Parathyroid adenoma (tissue), 2 donors: ENCODE results near the gene SKI.

Experiments used
- H2AFZ ChIP-seq: fragments of 300-600 bp; sonication (generic); one replicate; pipeline ENCODE4 v1.7.0; 2017; ENCODE audit warnings: antibody characterized with exemption, mild to moderate bottlenecking
- H3K27ac ChIP-seq: fragments of 300-600 bp; sonication (generic); one replicate; pipeline ENCODE4 v1.7.0; 2017
- H3K27me3 ChIP-seq: fragments of 300-600 bp; sonication (generic); one replicate; pipeline ENCODE4 v1.7.0; 2017; ENCODE audit warnings: low read length; ENCODE audit not compliant: control insufficient read depth, insufficient read depth
- H3K36me3 ChIP-seq: fragments of 300-600 bp; sonication (generic); one replicate; pipeline ENCODE4 v1.7.0; 2017; ENCODE audit warnings: low read length; ENCODE audit not compliant: control insufficient read depth, insufficient read depth
- H3K4me1 ChIP-seq: fragments of 300-600 bp; sonication (generic); one replicate; pipeline ENCODE4 v1.7.0; 2017; ENCODE audit warnings: control low read depth
- H3K4me2 ChIP-seq: fragments of 300-600 bp; sonication (generic); one replicate; pipeline ENCODE4 v1.7.0; 2017; ENCODE audit warnings: low read length
- H3K4me3 ChIP-seq: fragments of 300-600 bp; sonication (generic); one replicate; pipeline ENCODE4 v1.7.0; 2017; ENCODE audit warnings: low read depth, low read length
- H3K79me2 ChIP-seq: fragments of 300-600 bp; sonication (generic); one replicate; pipeline ENCODE4 v1.7.0; 2017; ENCODE audit warnings: control low read depth
- H3K9ac ChIP-seq: fragments of 300-600 bp; sonication (generic); one replicate; pipeline ENCODE4 v1.7.0; 2017; ENCODE audit warnings: mild to moderate bottlenecking
- H3K9me3 ChIP-seq: fragments of 300-600 bp; sonication (generic); one replicate; pipeline ENCODE4 v1.7.0; 2017; ENCODE audit warnings: low read length; ENCODE audit not compliant: control insufficient read depth
- TF ChIP-seq, protein P1 (sequence below): fragments of 300-600 bp; sonication (generic); IDR thresholded peaks from one replicate; pipeline ENCODE4 v1.7.0; 2017; ENCODE audit warnings: antibody characterized with exemption, mild to moderate bottlenecking
- donor health status: primary hyperparathyroidism.

SKI gene

DNA sequence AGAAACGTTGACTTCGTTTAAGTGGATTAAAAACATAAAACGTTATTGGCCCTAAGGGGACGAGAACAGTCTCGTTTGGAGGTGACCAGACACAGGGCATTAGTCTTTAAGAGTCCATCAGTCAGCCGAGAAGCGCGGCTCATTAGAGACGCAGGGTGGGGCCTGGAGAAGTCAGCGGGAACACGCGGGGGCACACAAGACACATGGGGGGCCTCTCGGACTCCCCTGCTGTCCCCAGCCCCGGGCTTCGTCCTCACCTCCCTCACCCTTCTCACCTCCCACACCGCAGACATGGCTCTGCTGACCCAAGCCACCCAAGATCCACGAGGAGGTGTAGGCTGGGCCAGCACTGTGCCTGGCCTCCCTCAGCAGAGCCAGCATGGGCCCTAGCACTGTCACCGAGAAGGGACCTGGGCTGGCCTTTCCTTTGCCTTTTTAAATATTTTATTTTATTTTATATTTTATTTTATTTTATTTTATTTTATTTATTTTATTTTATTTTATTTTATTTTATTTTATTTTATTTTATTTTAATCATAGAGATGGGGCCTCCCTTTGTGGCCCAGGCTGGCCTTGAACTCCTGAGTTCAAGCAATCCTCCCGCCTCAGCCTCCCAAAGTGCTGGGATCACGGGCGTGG is 114.4 kb downstream of the SKI start:
- H3K4me3 ChIP-seq, result no peak overlapping the region
- no peaks in the 10 kb centered on the region for H3K36me3 ChIP-seq
- no peak overlapping the region for H3K4me2 ChIP-seq
- H3K9me3 ChIP-seq, result no peaks in the 10 kb centered on the region
- H3K4me1 ChIP-seq, result no peaks in the 10 kb centered on the region
- TF ChIP-seq, protein P1, sequence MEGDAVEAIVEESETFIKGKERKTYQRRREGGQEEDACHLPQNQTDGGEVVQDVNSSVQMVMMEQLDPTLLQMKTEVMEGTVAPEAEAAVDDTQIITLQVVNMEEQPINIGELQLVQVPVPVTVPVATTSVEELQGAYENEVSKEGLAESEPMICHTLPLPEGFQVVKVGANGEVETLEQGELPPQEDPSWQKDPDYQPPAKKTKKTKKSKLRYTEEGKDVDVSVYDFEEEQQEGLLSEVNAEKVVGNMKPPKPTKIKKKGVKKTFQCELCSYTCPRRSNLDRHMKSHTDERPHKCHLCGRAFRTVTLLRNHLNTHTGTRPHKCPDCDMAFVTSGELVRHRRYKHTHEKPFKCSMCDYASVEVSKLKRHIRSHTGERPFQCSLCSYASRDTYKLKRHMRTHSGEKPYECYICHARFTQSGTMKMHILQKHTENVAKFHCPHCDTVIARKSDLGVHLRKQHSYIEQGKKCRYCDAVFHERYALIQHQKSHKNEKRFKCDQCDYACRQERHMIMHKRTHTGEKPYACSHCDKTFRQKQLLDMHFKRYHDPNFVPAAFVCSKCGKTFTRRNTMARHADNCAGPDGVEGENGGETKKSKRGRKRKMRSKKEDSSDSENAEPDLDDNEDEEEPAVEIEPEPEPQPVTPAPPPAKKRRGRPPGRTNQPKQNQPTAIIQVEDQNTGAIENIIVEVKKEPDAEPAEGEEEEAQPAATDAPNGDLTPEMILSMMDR, result no peak
- H3K79me2 ChIP-seq, result no peaks in the 10 kb centered on the region
- H3K27ac ChIP-seq, result no peak overlapping the region
- H2AFZ ChIP-seq, result no peak overlapping the region
- H3K9ac ChIP-seq, result no peak overlapping the region
- H3K27me3 ChIP-seq, result no peaks in the 10 kb centered on the region

- Histone ChIP-seq H3K36me3 (no peaks in the 10 kb centered on the region), H3K4me3 (no peak overlapping the region), H2AFZ (no peak overlapping the region), H3K9me3 (no peaks in the 10 kb centered on the region), H3K9ac (no peak overlapping the region), H3K4me2 (no peak overlapping the region), H3K79me2 (no peaks in the 10 kb centered on the region), H3K27me3 (no peaks in the 10 kb centered on the region), H3K27ac (no peak overlapping the region), H3K4me1 (no peaks in the 10 kb centered on the region)
- TF ChIP-seq, protein P1, result no peak
Observed at GRCh38 chr1:2343023-2343935, 115.2 kb downstream of the SKI start.

DNA sequence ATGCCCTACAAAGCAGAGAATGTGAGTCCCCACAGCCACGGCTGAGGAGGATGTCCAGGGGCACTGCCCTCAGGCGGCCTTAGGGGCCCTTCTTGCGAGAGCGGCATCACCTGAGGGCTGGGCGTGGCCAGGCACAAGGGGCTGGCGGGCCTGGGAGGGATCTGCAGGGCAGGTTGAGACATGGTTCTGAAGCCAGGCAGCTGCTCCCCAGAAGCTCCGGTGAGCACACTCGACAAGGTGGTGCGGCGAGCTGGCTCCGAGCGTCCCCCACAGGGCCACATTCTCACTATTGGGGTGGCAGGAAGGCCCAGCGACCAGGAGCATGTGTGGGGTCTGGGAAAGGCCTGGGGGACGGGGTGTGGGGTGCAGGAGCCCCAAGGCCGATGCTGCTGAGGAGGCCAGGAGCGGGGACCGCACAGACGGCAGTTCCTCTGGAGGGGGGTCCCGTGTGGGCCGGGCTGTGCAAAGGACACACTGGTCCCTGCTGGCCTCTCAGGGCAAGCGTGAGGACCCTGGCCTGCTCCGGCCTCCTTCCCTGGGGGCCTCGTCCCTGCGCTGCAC is 116.1 kb downstream of the SKI start:
- no peak overlapping the region for H2AFZ ChIP-seq
- H3K9ac ChIP-seq, result no peak overlapping the region
- no peaks in the 10 kb centered on the region for H3K9me3 ChIP-seq
- TF ChIP-seq, protein P1, result no peak
- H3K27ac ChIP-seq, result no peak overlapping the region
- no peaks in the 10 kb centered on the region for H3K27me3 ChIP-seq
- H3K79me2 ChIP-seq, result no peaks in the 10 kb centered on the region
- H3K4me3 ChIP-seq, result no peak overlapping the region
- no peak overlapping the region for H3K4me2 ChIP-seq
- no peaks in the 10 kb centered on the region for H3K36me3 ChIP-seq
- no peaks in the 10 kb centered on the region for H3K4me1 ChIP-seq

DNA sequence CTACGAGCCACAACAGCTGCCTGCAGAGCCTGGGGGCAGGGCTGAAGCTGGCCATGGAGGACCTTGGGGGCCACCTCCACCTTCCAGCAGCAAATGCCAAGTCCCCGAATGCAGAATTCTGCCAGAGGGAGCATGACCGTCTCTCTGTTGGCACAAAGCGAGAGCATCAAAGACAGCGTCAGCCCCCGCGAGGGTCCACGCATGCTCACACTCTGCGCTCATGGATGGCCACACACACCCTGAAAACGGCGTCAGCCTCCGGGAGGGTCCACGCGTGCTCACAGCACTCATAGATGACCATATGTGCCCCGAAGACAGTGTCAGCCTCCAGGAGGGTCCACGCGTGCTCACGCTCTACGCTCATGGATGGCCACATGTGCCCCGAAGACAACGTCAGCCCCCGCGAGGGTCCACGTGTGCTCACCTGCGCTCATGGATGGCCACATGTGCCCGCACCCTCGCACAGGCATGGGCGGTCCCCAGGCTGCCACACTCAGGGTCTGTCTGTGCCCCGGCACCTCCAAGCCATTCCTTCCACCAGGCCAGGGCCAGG is 116.7 kb downstream of the SKI start:
- Histone ChIP-seq H3K27me3 (no peaks in the 10 kb centered on the region), H3K4me1 (no peaks in the 10 kb centered on the region), H3K36me3 (no peaks in the 10 kb centered on the region), H3K79me2 (no peaks in the 10 kb centered on the region), H3K27ac (no peak overlapping the region), H3K9me3 (no peaks in the 10 kb centered on the region), H2AFZ (no peak overlapping the region), H3K9ac (no peak overlapping the region), H3K4me2 (no peak overlapping the region), H3K4me3 (no peak overlapping the region)
- TF ChIP-seq, protein P1, result no peak
